Skeletal muscle tissue (tissue), 4 donors: Measurements from ENCODE around the gene LPAR2. TPM values are rescaled to one million over a fixed set of nuclear protein-coding genes. Genes with fewer than 3 reads are reported as not detected.

Source experiments
- H3K27ac ChIP-seq: one replicate; pipeline ENCODE4 v1.7.0; 2013; ENCODE audit warnings: mild to moderate bottlenecking, low read depth, low read length, inconsistent platforms
- H3K27me3 ChIP-seq, 3 donors: one replicate each; pipeline ENCODE4 v1.7.0; 2013; ENCODE audit warnings: low read length in 3 of 3; ENCODE audit not compliant: control insufficient read depth in 3 of 3, insufficient read depth in 3 of 3
- H3K36me3 ChIP-seq, 3 donors: one replicate each; pipeline ENCODE4 v1.7.0; 2013; ENCODE audit warnings: low read length in 3 of 3; ENCODE audit not compliant: control insufficient read depth in 3 of 3, insufficient read depth in 3 of 3
- H3K4me1 ChIP-seq, 3 donors: one replicate each; pipeline ENCODE4 v1.7.0; 2013; ENCODE audit warnings: low read length in 3 of 3, mild to moderate bottlenecking in 3 of 3; ENCODE audit not compliant: control insufficient read depth in 3 of 3, insufficient read depth in 3 of 3
- H3K4me3 ChIP-seq, 3 donors: one replicate each; pipeline ENCODE4 v1.7.0; 2013; ENCODE audit warnings: low read length in 3 of 3
- H3K9ac ChIP-seq, 3 donors: one replicate each; pipeline ENCODE4 v1.7.0; 2013; ENCODE audit warnings: low read length in 3 of 3, mild to moderate bottlenecking in 3 of 3, moderate library complexity in 2 of 3, low read depth in 1 of 3
- H3K9me3 ChIP-seq, 3 donors: one replicate each; pipeline ENCODE4 v1.7.0; 2013; ENCODE audit warnings: low read length in 3 of 3; ENCODE audit not compliant: control insufficient read depth in 3 of 3
- total RNA-seq: library from RNA; depleted of rRNA; stranded (reverse); fragments of >200 nt; gene quantifications from one replicate; pipeline ENCODE4 v1.2.3, GENCODE V29; 2014
- donor health status: Osteomylitis.

The LPAR2 gene
- total RNA-seq, 1 donor from 2014 or later: 1.6 TPM

GRCh38 chr19:19587771-19588170, 40.2 kb downstream of the LPAR2 start:
- Histone ChIP-seq H3K9ac (no peak overlapping the region), H3K4me1 (peaks cover 0 to 8% (median 3%) of the 10 kb centered on the region in 3 donors), H3K4me3 (no peak overlapping the region), H3K9me3 (no peaks in the 10 kb centered on the region), H3K36me3 (no peaks in the 10 kb centered on the region), H3K27ac (no peak overlapping the region), H3K27me3 (no peaks in the 10 kb centered on the region)

- H3K4me3 ChIP-seq: no peak overlapping the region
- no peak overlapping the region for H3K9ac ChIP-seq
- no peaks in the 10 kb centered on the region for H3K9me3 ChIP-seq
- H3K4me1 ChIP-seq: no peaks in the 10 kb centered on the region
- no peaks in the 10 kb centered on the region for H3K36me3 ChIP-seq
- H3K27me3 ChIP-seq: no peaks in the 10 kb centered on the region
- no peak overlapping the region for H3K27ac ChIP-seq
Measured at GRCh38 chr19:19584356-19584755, 43.7 kb downstream of the LPAR2 start.

- Histone ChIP-seq H3K36me3 (no peaks in the 10 kb centered on the region), H3K9ac (no peak overlapping the region), H3K27ac (no peak overlapping the region), H3K9me3 (no peaks in the 10 kb centered on the region), H3K4me3 (no peak overlapping the region), H3K4me1 (no peaks in the 10 kb centered on the region), H3K27me3 (no peaks in the 10 kb centered on the region)
Measured at GRCh38 chr19:19582471-19582870, 45.5 kb downstream of the LPAR2 start.

- no peaks in the 10 kb centered on the region for H3K4me1 ChIP-seq
- H3K9ac ChIP-seq: no peak overlapping the region
Measured at GRCh38 chr19:19581391-19581790, 46.6 kb downstream of the LPAR2 start.

GRCh38 chr19:19580418-19580817, 47.6 kb downstream of the LPAR2 start:
- Histone ChIP-seq H3K9me3 (no peaks in the 10 kb centered on the region), H3K4me1 (no peaks in the 10 kb centered on the region), H3K36me3 (no peaks in the 10 kb centered on the region), H3K4me3 (no peak overlapping the region), H3K27me3 (no peaks in the 10 kb centered on the region), H3K27ac (no peak overlapping the region), H3K9ac (no peak overlapping the region)

More at GRCh38 chr19:19581391-19581790, 46.6 kb downstream of the LPAR2 start:
- Histone ChIP-seq H3K27me3 (no peaks in the 10 kb centered on the region), H3K27ac (no peak overlapping the region), H3K36me3 (no peaks in the 10 kb centered on the region), H3K9me3 (no peaks in the 10 kb centered on the region), H3K4me3 (no peak overlapping the region)

GRCh38 chr19:19579533-19580361, 48.3 kb downstream of the LPAR2 start:
- H3K4me1 ChIP-seq: no peaks in the 10 kb centered on the region
- H3K9me3 ChIP-seq: no peaks in the 10 kb centered on the region
- H3K9ac ChIP-seq: no peak overlapping the region
- H3K27me3 ChIP-seq: no peaks in the 10 kb centered on the region
- H3K4me3 ChIP-seq: no peak overlapping the region
- no peaks in the 10 kb centered on the region for H3K36me3 ChIP-seq
- H3K27ac ChIP-seq: no peak overlapping the region

- no peaks in the 10 kb centered on the region for H3K27me3 ChIP-seq
Measured at GRCh38 chr19:19578252-19578651, 49.8 kb downstream of the LPAR2 start.

GRCh38 chr19:19575411-19575810, 52.6 kb downstream of the LPAR2 start:
- Histone ChIP-seq H3K9me3 (no peaks in the 10 kb centered on the region), H3K4me3 (no peak overlapping the region), H3K9ac (no peak overlapping the region), H3K4me1 (no peaks in the 10 kb centered on the region), H3K36me3 (no peaks in the 10 kb centered on the region), H3K27me3 (no peaks in the 10 kb centered on the region), H3K27ac (no peak overlapping the region)

More at GRCh38 chr19:19578252-19578651, 49.8 kb downstream of the LPAR2 start:
- Histone ChIP-seq H3K9ac (no peak overlapping the region), H3K4me3 (no peak overlapping the region), H3K27ac (no peak overlapping the region), H3K9me3 (no peaks in the 10 kb centered on the region), H3K4me1 (no peaks in the 10 kb centered on the region), H3K36me3 (no peaks in the 10 kb centered on the region)

Other genes starting within 250 kb of the LPAR2 start
- gene GATAD2A, start 222.5 kb downstream of the LPAR2 start, total RNA-seq: 19.8 TPM
- not detected for gene TSSK6, start 112.7 kb downstream of the LPAR2 start, total RNA-seq
- 169 TPM for gene NDUFA13, start 112.0 kb downstream of the LPAR2 start, total RNA-seq
- gene YJEFN3, start 99.3 kb downstream of the LPAR2 start, total RNA-seq: 0.52 TPM
- 11.0 TPM for gene CILP2, start 90.0 kb downstream of the LPAR2 start, total RNA-seq
- 1.6 TPM for gene PBX4, start 9.5 kb downstream of the LPAR2 start, total RNA-seq
- 3.7 TPM for gene GMIP, start 15.4 kb upstream of the LPAR2 start, total RNA-seq
- gene ATP13A1, start 35.5 kb upstream of the LPAR2 start, total RNA-seq: 23.0 TPM
- gene ZNF101, start 40.6 kb upstream of the LPAR2 start, total RNA-seq: 4.7 TPM
- gene ZNF14, start 104.9 kb upstream of the LPAR2 start, total RNA-seq: 6.8 TPM
- gene ZNF506, start 193.5 kb upstream of the LPAR2 start, total RNA-seq: 20.9 TPM
- 7.3 TPM for gene ZNF253, start 237.7 kb upstream of the LPAR2 start, total RNA-seq